ENCODE data around the gene SPEM3.

The SPEM3 gene

GRCh38 chr17:7406235-7406825, 22.3 kb upstream of the SPEM3 start:
- TF ChIP-seq CSDC2 (CRISPR knock-in tag; IDR thresholded peaks at IDR 0.05), result no peak
- no peak for TF ChIP-seq ZNF565 (CRISPR knock-in tag; conservative IDR thresholded peaks at IDR 0.05; ENCODE audit: low read depth)
- no peak for TF ChIP-seq TOX (CRISPR knock-in tag; IDR thresholded peaks at IDR 0.05; ENCODE audit: borderline replicate concordance)
- TF ChIP-seq ISL1 (CRISPR knock-in tag; IDR thresholded peaks at IDR 0.05), result no peak
- no peak for TF ChIP-seq SNAI2 (CRISPR knock-in tag; IDR thresholded peaks at IDR 0.05)
- no peak for TF ChIP-seq GLIS3 (CRISPR knock-in tag; IDR thresholded peaks at IDR 0.05)
- no peak for TF ChIP-seq BACH2 (CRISPR knock-in tag; IDR thresholded peaks at IDR 0.05; ENCODE audit: borderline replicate concordance)
- TF ChIP-seq ZNF8 (CRISPR knock-in tag; IDR thresholded peaks at IDR 0.05), result no peak
- TF ChIP-seq ARNTL (CRISPR knock-in tag; IDR thresholded peaks at IDR 0.05; ENCODE audit: borderline replicate concordance, low read depth), result no peak
- TF ChIP-seq, protein P1, sequence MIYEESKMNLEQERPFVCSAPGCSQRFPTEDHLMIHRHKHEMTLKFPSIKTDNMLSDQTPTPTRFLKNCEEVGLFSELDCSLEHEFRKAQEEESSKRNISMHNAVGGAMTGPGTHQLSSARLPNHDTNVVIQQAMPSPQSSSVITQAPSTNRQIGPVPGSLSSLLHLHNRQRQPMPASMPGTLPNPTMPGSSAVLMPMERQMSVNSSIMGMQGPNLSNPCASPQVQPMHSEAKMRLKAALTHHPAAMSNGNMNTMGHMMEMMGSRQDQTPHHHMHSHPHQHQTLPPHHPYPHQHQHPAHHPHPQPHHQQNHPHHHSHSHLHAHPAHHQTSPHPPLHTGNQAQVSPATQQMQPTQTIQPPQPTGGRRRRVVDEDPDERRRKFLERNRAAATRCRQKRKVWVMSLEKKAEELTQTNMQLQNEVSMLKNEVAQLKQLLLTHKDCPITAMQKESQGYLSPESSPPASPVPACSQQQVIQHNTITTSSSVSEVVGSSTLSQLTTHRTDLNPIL (CRISPR knock-in tag; IDR thresholded peaks at IDR 0.05; ENCODE audit: low read depth), result no peak
- ATAC-seq, result no peak

GRCh38 chr17:7407082-7407481, 21.6 kb upstream of the SPEM3 start:
- TF ChIP-seq CSDC2 (CRISPR knock-in tag; IDR thresholded peaks at IDR 0.05) (no peak), SNAI2 (CRISPR knock-in tag; IDR thresholded peaks at IDR 0.05) (no peak), ISL1 (CRISPR knock-in tag; IDR thresholded peaks at IDR 0.05) (no peak), ZFP3 (CRISPR knock-in tag; IDR thresholded peaks at IDR 0.05) (no peak), GLIS3 (CRISPR knock-in tag; IDR thresholded peaks at IDR 0.05) (no peak), PPARA (CRISPR knock-in tag; IDR thresholded peaks at IDR 0.05; ENCODE audit: borderline replicate concordance) (no peak), ESRRG (CRISPR knock-in tag; IDR thresholded peaks at IDR 0.05) (no peak), OSR1 (CRISPR knock-in tag; IDR thresholded peaks at IDR 0.05) (no peak)
- TF ChIP-seq, protein P1 (CRISPR knock-in tag; IDR thresholded peaks at IDR 0.05; ENCODE audit: low read depth), result no peak
- no peak for ATAC-seq

- TF ChIP-seq CSDC2 (CRISPR knock-in tag; IDR thresholded peaks at IDR 0.05), result no peak
- no peak for TF ChIP-seq GLIS3 (CRISPR knock-in tag; IDR thresholded peaks at IDR 0.05)
- TF ChIP-seq BACH2 (CRISPR knock-in tag; IDR thresholded peaks at IDR 0.05; ENCODE audit: borderline replicate concordance), result no peak
- TF ChIP-seq, protein P2, sequence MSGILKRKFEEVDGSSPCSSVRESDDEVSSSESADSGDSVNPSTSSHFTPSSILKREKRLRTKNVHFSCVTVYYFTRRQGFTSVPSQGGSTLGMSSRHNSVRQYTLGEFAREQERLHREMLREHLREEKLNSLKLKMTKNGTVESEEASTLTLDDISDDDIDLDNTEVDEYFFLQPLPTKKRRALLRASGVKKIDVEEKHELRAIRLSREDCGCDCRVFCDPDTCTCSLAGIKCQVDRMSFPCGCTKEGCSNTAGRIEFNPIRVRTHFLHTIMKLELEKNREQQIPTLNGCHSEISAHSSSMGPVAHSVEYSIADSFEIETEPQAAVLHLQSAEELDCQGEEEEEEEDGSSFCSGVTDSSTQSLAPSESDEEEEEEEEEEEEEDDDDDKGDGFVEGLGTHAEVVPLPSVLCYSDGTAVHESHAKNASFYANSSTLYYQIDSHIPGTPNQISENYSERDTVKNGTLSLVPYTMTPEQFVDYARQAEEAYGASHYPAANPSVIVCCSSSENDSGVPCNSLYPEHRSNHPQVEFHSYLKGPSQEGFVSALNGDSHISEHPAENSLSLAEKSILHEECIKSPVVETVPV (CRISPR knock-in tag; IDR thresholded peaks at IDR 0.05), result no peak
- TF ChIP-seq RARB (CRISPR knock-in tag; IDR thresholded peaks at IDR 0.05), result no peak
- no peak for TF ChIP-seq SNAI2 (CRISPR knock-in tag; IDR thresholded peaks at IDR 0.05)
- no peak for TF ChIP-seq ZNF8 (CRISPR knock-in tag; IDR thresholded peaks at IDR 0.05)
- no peak for TF ChIP-seq ZC3H10 (CRISPR knock-in tag; IDR thresholded peaks at IDR 0.05)
- TF ChIP-seq ZNF565 (CRISPR knock-in tag; conservative IDR thresholded peaks at IDR 0.05; ENCODE audit: low read depth), result no peak
- TF ChIP-seq, protein P1 (CRISPR knock-in tag; IDR thresholded peaks at IDR 0.05; ENCODE audit: low read depth), result no peak
- no peak for TF ChIP-seq OSR1 (CRISPR knock-in tag; IDR thresholded peaks at IDR 0.05)
- TF ChIP-seq TOX (CRISPR knock-in tag; IDR thresholded peaks at IDR 0.05; ENCODE audit: borderline replicate concordance), result no peak
- no peak for TF ChIP-seq ARNTL (CRISPR knock-in tag; IDR thresholded peaks at IDR 0.05; ENCODE audit: borderline replicate concordance, low read depth)
- TF ChIP-seq, protein P3, sequence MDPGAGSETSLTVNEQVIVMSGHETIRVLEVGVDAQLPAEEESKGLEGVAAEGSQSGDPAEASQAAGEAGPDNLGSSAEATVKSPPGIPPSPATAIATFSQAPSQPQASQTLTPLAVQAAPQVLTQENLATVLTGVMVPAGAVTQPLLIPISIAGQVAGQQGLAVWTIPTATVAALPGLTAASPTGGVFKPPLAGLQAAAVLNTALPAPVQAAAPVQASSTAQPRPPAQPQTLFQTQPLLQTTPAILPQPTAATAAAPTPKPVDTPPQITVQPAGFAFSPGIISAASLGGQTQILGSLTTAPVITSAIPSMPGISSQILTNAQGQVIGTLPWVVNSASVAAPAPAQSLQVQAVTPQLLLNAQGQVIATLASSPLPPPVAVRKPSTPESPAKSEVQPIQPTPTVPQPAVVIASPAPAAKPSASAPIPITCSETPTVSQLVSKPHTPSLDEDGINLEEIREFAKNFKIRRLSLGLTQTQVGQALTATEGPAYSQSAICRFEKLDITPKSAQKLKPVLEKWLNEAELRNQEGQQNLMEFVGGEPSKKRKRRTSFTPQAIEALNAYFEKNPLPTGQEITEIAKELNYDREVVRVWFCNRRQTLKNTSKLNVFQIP (CRISPR knock-in tag; IDR thresholded peaks at IDR 0.05; ENCODE audit: borderline replicate concordance, low read depth), result no peak
- no peak for TF ChIP-seq ZNF70 (CRISPR knock-in tag; IDR thresholded peaks at IDR 0.05)
- no peak for TF ChIP-seq ZFP3 (CRISPR knock-in tag; IDR thresholded peaks at IDR 0.05)
- TF ChIP-seq ESRRG (CRISPR knock-in tag; IDR thresholded peaks at IDR 0.05), result no peak
- no peak for TF ChIP-seq TCF4 (CRISPR knock-in tag; IDR thresholded peaks at IDR 0.05; ENCODE audit: borderline replicate concordance)
- TF ChIP-seq, protein P4, sequence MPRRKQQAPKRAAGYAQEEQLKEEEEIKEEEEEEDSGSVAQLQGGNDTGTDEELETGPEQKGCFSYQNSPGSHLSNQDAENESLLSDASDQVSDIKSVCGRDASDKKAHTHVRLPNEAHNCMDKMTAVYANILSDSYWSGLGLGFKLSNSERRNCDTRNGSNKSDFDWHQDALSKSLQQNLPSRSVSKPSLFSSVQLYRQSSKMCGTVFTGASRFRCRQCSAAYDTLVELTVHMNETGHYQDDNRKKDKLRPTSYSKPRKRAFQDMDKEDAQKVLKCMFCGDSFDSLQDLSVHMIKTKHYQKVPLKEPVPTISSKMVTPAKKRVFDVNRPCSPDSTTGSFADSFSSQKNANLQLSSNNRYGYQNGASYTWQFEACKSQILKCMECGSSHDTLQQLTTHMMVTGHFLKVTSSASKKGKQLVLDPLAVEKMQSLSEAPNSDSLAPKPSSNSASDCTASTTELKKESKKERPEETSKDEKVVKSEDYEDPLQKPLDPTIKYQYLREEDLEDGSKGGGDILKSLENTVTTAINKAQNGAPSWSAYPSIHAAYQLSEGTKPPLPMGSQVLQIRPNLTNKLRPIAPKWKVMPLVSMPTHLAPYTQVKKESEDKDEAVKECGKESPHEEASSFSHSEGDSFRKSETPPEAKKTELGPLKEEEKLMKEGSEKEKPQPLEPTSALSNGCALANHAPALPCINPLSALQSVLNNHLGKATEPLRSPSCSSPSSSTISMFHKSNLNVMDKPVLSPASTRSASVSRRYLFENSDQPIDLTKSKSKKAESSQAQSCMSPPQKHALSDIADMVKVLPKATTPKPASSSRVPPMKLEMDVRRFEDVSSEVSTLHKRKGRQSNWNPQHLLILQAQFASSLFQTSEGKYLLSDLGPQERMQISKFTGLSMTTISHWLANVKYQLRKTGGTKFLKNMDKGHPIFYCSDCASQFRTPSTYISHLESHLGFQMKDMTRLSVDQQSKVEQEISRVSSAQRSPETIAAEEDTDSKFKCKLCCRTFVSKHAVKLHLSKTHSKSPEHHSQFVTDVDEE (CRISPR knock-in tag; IDR thresholded peaks at IDR 0.05), result no peak
- no peak for TF ChIP-seq PATZ1 (CRISPR knock-in tag; IDR thresholded peaks at IDR 0.05; ENCODE audit: borderline replicate concordance)
- ATAC-seq, result no peak
Measured at GRCh38 chr17:7407485-7408251, 21.0 kb upstream of the SPEM3 start, which contains the start of gene NLGN2. Gene NLGN2 (plus strand): TSS chr17:7407845. CDS start chr17:7408256, 411 bp downstream.
